GM23338 (cell line): Measurements from ENCODE around the gene EIF3B. TPM values are rescaled to one million over a fixed set of nuclear protein-coding genes. Genes with fewer than 3 reads are reported as not detected.

Source experiments
- ATAC-seq: fragments of 200-7000 bp; cut with Tn5 transposase; 3 replicates; pipeline ENCODE4 v1.9.1; 2020
- DNase-seq: peaks from one replicate; pipeline ENCODE4 v3.0.0-alpha.2; 2015; ENCODE audit warnings: low spot score
- H2AFZ ChIP-seq: fragments of 200-600 bp; sonication (generic); 2 replicates; pipeline ENCODE4 v1.8.0; 2016; ENCODE audit warnings: antibody characterized with exemption, mild to moderate bottlenecking, moderate library complexity
- H3F3A ChIP-seq: fragments of 200-600 bp; sonication (generic); replicated peaks from 2 replicates; pipeline ENCODE4 v1.8.0; 2017; ENCODE audit warnings: antibody characterized with exemption, mixed run types, low read depth
- H3K27ac ChIP-seq: fragments of 200-600 bp; sonication (generic); 2 replicates; pipeline ENCODE4 v1.6.1; 2016; ENCODE audit warnings: low read depth
- H3K27me3 ChIP-seq: fragments of 200-600 bp; sonication (generic); 2 replicates; pipeline ENCODE4 v1.8.0; 2016; ENCODE audit warnings: mild to moderate bottlenecking, mixed run types, moderate library complexity; ENCODE audit not compliant: insufficient read depth
- H3K36me3 ChIP-seq: fragments of 200-600 bp; sonication (generic); 2 replicates; pipeline ENCODE4 v1.8.0; 2016; ENCODE audit warnings: mild to moderate bottlenecking; ENCODE audit not compliant: insufficient read depth
- H3K4me1 ChIP-seq: fragments of 200-600 bp; sonication (generic); 2 replicates; pipeline ENCODE4 v1.8.0; 2016; ENCODE audit warnings: mild to moderate bottlenecking, moderate library complexity; ENCODE audit not compliant: insufficient read depth
- H3K4me2 ChIP-seq: fragments of 200-600 bp; sonication (generic); 2 replicates; pipeline ENCODE4 v1.7.1; 2017; ENCODE audit warnings: mixed run types
- H3K4me3 ChIP-seq: fragments of 200-600 bp; sonication (generic); 2 replicates; pipeline ENCODE4 v1.6.1; 2016; ENCODE audit warnings: mixed run types
- H3K79me2 ChIP-seq: fragments of 200-600 bp; sonication (generic); replicated peaks from 2 replicates; pipeline ENCODE4 v1.8.0; 2017; ENCODE audit warnings: mild to moderate bottlenecking; ENCODE audit not compliant: insufficient read depth
- H3K9me2 ChIP-seq: fragments of 200-600 bp; sonication (generic); 2 replicates; pipeline ENCODE4 v1.8.0; 2017; ENCODE audit not compliant: insufficient read depth
- H4K20me1 ChIP-seq: fragments of 200-600 bp; sonication (generic); replicated peaks from 2 replicates; pipeline ENCODE4 v1.8.0; 2017; ENCODE audit warnings: mild to moderate bottlenecking; ENCODE audit not compliant: insufficient read depth
- H3K27ac Mint-ChIP-seq: 2 replicates; pipeline ENCODE4 v1.8.0; 2020; ENCODE audit warnings: inconsistent platforms, mild to moderate bottlenecking, moderate library complexity, mixed read lengths
- H3K27me3 Mint-ChIP-seq: 3 replicates; pipeline ENCODE4 v1.8.0; 2022; ENCODE audit warnings: low read depth, mild to moderate bottlenecking, moderate library complexity, mixed read lengths, inconsistent platforms; ENCODE audit not compliant: insufficient read depth, poor library complexity
- H3K36me3 Mint-ChIP-seq: 3 replicates; pipeline ENCODE4 v1.8.0; 2021; ENCODE audit warnings: low read depth, mild to moderate bottlenecking, inconsistent platforms, moderate library complexity, mixed read lengths
- H3K4me1 Mint-ChIP-seq: 3 replicates; pipeline ENCODE4 v1.8.0; 2020; ENCODE audit warnings: mild to moderate bottlenecking, inconsistent platforms, mixed read lengths
- H3K4me3 Mint-ChIP-seq: 3 replicates; pipeline ENCODE4 v1.8.0; 2021; ENCODE audit warnings: moderate library complexity, mild to moderate bottlenecking, inconsistent platforms, mixed read lengths
- H3K9me3 Mint-ChIP-seq: 3 replicates; pipeline ENCODE4 v1.8.0; 2020; ENCODE audit warnings: moderate library complexity, mild to moderate bottlenecking, inconsistent platforms, mixed read lengths
- CREB1 ChIP-seq: fragments of 250-450 bp; sonication (Bioruptor Pico); IDR thresholded peaks from 2 replicates; pipeline ENCODE4 v1.5.0; 2020; ENCODE audit warnings: low read depth, mild to moderate bottlenecking, moderate library complexity
- EZH2 ChIP-seq: fragments of 200-600 bp; sonication (generic); IDR thresholded peaks from one replicate; pipeline ENCODE4 v1.8.0; 2017; ENCODE audit warnings: antibody characterized with exemption, mild to moderate bottlenecking, low read depth; ENCODE audit not compliant: unreplicated experiment
- EZH2phosphoT487 ChIP-seq: fragments of 200-600 bp; sonication (generic); IDR thresholded peaks from one replicate; pipeline ENCODE4 v1.8.1; 2018; ENCODE audit warnings: antibody characterized with exemption; ENCODE audit not compliant: unreplicated experiment
- JUNB ChIP-seq: IDR thresholded peaks from one replicate; pipeline ENCODE4 v1.6.1; 2016; ENCODE audit warnings: antibody characterized with exemption; ENCODE audit not compliant: unreplicated experiment
- NANOG ChIP-seq: IDR thresholded peaks from 2 replicates; pipeline ENCODE4 v1.6.1; 2016; ENCODE audit warnings: antibody characterized with exemption, borderline replicate concordance
- POLR2AphosphoS5 ChIP-seq: IDR thresholded peaks from 2 replicates; pipeline ENCODE4 v1.6.1; 2016; ENCODE audit warnings: antibody characterized with exemption, low read depth
- STAT1 ChIP-seq: IDR thresholded peaks from one replicate; pipeline ENCODE4 v1.6.1; 2016; ENCODE audit warnings: antibody characterized with exemption; ENCODE audit not compliant: unreplicated experiment
- ZNF114 ChIP-seq: fragments of 250-450 bp; sonication (Bioruptor Pico); IDR thresholded peaks from 2 replicates; pipeline ENCODE4 v1.5.0; 2020; ENCODE audit warnings: mild to moderate bottlenecking, moderate library complexity
- ZNF331 ChIP-seq: fragments of 250-450 bp; sonication (Bioruptor Pico); IDR thresholded peaks from 2 replicates; pipeline ENCODE4 v1.5.0; 2020; ENCODE audit warnings: low read depth, mild to moderate bottlenecking, moderate library complexity
- polyA plus RNA-seq: library from polyadenylated mRNA; unstranded; fragments of >200 nt; fragmentation: Nextera tagmentation; extraction: Ambion mirVana; gene quantifications from 2 replicates; pipeline ENCODE4 v1.2.1, GENCODE V29; 2016
- total RNA-seq: library from RNA; depleted of rRNA; stranded (reverse); fragments of >200 nt; shearing (Covaris generic); gene quantifications from 2 replicates; pipeline ENCODE4 v1.2.3, GENCODE V29; 2014
- TF ChIP-seq, protein P1 (sequence below): IDR thresholded peaks from one replicate; pipeline ENCODE4 v1.6.1; 2018; ENCODE audit warnings: antibody characterized with exemption; ENCODE audit not compliant: unreplicated experiment
- TF ChIP-seq, protein P2 (sequence below), 2 experiments: fragments of 200-600 bp in 1 of 2; sonication (generic) in 1 of 2; conservative IDR thresholded peaks; 2 replicates each; pipeline versions ENCODE4 v1.5.1 to v1.6.1; 2016 to 2017; ENCODE audit warnings: antibody characterized with exemption in 2 of 2, low read depth in 2 of 2, mild to moderate bottlenecking in 2 of 2, moderate library complexity in 1 of 2
- TF ChIP-seq, protein P3 (sequence below): fragments of 250-450 bp; sonication (Bioruptor Pico); IDR thresholded peaks from 2 replicates; pipeline ENCODE4 v1.5.0; 2020; ENCODE audit warnings: mild to moderate bottlenecking, moderate library complexity
- TF ChIP-seq, protein P4 (sequence below): IDR thresholded peaks from 2 replicates; pipeline ENCODE4 v1.6.1; 2016; ENCODE audit warnings: antibody characterized with exemption

Gene EIF3B
- total and polyA plus RNA-seq, 2 experiments from 2014 or later = 106 to 355 TPM

DNA sequence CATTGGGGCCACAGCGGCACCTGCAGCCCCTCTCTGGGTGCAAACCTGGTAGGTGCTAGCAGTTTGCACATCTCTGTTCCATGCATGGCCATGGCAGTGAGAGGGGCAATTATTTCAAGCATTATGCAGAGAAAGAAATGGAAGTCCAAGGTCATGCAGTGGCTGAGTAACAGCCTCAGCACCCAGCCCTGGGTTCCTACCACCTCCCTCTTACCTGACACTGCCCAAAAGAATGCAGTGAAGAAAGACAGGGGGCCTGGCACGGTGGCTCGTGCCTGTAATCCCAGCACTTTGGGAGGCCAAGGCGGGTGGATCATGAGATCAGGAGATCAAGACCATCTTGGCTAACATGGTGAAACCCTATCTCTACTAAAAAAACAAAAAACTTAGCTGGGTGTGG, 43.9 kb downstream of the EIF3B start:
- 0 out of 2 replicates have a peak, but pooled peaks cover 13% of the 10 kb centered on the region for H3F3A ChIP-seq
- H3K27me3 ChIP-seq = no peaks in the 10 kb centered on the region
- H3K4me1 ChIP-seq = peaks cover 7% of the 10 kb centered on the region
- H4K20me1 ChIP-seq = no peaks in the 10 kb centered on the region
- no peak overlapping the region for H3K27ac ChIP-seq
- H2AFZ ChIP-seq = no peak overlapping the region
- no peaks in the 10 kb centered on the region for H3K36me3 ChIP-seq
- no peaks in the 10 kb centered on the region for H3K36me3 Mint-ChIP-seq
- H3K4me2 ChIP-seq = no peak overlapping the region
- peaks cover 9% of the 10 kb centered on the region for H3K4me1 Mint-ChIP-seq
- no peak overlapping the region for H3K27ac Mint-ChIP-seq
- no peaks in the 10 kb centered on the region for H3K9me3 Mint-ChIP-seq
- H3K9me2 ChIP-seq = no peaks in the 10 kb centered on the region
- no peak overlapping the region for H3K4me3 ChIP-seq
- H3K79me2 ChIP-seq = no peaks in the 10 kb centered on the region
- H3K4me3 Mint-ChIP-seq = no peak overlapping the region
- ATAC-seq (no peak), DNase-seq (no peak)
- TF ChIP-seq EZH2phosphoT487 (no peak), CREB1 (CRISPR knock-in tag) (no peak), NANOG (no peak), ZNF114 (CRISPR knock-in tag) (no peak), JUNB (no peak), POLR2AphosphoS5 (no peak), ZNF331 (CRISPR knock-in tag) (no peak), EZH2 (no peak), STAT1 (no peak)
- TF ChIP-seq, protein P1, sequence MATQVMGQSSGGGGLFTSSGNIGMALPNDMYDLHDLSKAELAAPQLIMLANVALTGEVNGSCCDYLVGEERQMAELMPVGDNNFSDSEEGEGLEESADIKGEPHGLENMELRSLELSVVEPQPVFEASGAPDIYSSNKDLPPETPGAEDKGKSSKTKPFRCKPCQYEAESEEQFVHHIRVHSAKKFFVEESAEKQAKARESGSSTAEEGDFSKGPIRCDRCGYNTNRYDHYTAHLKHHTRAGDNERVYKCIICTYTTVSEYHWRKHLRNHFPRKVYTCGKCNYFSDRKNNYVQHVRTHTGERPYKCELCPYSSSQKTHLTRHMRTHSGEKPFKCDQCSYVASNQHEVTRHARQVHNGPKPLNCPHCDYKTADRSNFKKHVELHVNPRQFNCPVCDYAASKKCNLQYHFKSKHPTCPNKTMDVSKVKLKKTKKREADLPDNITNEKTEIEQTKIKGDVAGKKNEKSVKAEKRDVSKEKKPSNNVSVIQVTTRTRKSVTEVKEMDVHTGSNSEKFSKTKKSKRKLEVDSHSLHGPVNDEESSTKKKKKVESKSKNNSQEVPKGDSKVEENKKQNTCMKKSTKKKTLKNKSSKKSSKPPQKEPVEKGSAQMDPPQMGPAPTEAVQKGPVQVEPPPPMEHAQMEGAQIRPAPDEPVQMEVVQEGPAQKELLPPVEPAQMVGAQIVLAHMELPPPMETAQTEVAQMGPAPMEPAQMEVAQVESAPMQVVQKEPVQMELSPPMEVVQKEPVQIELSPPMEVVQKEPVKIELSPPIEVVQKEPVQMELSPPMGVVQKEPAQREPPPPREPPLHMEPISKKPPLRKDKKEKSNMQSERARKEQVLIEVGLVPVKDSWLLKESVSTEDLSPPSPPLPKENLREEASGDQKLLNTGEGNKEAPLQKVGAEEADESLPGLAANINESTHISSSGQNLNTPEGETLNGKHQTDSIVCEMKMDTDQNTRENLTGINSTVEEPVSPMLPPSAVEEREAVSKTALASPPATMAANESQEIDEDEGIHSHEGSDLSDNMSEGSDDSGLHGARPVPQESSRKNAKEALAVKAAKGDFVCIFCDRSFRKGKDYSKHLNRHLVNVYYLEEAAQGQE = no peak
- TF ChIP-seq, protein P2, sequence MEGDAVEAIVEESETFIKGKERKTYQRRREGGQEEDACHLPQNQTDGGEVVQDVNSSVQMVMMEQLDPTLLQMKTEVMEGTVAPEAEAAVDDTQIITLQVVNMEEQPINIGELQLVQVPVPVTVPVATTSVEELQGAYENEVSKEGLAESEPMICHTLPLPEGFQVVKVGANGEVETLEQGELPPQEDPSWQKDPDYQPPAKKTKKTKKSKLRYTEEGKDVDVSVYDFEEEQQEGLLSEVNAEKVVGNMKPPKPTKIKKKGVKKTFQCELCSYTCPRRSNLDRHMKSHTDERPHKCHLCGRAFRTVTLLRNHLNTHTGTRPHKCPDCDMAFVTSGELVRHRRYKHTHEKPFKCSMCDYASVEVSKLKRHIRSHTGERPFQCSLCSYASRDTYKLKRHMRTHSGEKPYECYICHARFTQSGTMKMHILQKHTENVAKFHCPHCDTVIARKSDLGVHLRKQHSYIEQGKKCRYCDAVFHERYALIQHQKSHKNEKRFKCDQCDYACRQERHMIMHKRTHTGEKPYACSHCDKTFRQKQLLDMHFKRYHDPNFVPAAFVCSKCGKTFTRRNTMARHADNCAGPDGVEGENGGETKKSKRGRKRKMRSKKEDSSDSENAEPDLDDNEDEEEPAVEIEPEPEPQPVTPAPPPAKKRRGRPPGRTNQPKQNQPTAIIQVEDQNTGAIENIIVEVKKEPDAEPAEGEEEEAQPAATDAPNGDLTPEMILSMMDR (conservative IDR thresholded peaks at IDR 0.05; ENCODE audit: low read depth in 2 of 2) = no peak
- TF ChIP-seq, protein P3, sequence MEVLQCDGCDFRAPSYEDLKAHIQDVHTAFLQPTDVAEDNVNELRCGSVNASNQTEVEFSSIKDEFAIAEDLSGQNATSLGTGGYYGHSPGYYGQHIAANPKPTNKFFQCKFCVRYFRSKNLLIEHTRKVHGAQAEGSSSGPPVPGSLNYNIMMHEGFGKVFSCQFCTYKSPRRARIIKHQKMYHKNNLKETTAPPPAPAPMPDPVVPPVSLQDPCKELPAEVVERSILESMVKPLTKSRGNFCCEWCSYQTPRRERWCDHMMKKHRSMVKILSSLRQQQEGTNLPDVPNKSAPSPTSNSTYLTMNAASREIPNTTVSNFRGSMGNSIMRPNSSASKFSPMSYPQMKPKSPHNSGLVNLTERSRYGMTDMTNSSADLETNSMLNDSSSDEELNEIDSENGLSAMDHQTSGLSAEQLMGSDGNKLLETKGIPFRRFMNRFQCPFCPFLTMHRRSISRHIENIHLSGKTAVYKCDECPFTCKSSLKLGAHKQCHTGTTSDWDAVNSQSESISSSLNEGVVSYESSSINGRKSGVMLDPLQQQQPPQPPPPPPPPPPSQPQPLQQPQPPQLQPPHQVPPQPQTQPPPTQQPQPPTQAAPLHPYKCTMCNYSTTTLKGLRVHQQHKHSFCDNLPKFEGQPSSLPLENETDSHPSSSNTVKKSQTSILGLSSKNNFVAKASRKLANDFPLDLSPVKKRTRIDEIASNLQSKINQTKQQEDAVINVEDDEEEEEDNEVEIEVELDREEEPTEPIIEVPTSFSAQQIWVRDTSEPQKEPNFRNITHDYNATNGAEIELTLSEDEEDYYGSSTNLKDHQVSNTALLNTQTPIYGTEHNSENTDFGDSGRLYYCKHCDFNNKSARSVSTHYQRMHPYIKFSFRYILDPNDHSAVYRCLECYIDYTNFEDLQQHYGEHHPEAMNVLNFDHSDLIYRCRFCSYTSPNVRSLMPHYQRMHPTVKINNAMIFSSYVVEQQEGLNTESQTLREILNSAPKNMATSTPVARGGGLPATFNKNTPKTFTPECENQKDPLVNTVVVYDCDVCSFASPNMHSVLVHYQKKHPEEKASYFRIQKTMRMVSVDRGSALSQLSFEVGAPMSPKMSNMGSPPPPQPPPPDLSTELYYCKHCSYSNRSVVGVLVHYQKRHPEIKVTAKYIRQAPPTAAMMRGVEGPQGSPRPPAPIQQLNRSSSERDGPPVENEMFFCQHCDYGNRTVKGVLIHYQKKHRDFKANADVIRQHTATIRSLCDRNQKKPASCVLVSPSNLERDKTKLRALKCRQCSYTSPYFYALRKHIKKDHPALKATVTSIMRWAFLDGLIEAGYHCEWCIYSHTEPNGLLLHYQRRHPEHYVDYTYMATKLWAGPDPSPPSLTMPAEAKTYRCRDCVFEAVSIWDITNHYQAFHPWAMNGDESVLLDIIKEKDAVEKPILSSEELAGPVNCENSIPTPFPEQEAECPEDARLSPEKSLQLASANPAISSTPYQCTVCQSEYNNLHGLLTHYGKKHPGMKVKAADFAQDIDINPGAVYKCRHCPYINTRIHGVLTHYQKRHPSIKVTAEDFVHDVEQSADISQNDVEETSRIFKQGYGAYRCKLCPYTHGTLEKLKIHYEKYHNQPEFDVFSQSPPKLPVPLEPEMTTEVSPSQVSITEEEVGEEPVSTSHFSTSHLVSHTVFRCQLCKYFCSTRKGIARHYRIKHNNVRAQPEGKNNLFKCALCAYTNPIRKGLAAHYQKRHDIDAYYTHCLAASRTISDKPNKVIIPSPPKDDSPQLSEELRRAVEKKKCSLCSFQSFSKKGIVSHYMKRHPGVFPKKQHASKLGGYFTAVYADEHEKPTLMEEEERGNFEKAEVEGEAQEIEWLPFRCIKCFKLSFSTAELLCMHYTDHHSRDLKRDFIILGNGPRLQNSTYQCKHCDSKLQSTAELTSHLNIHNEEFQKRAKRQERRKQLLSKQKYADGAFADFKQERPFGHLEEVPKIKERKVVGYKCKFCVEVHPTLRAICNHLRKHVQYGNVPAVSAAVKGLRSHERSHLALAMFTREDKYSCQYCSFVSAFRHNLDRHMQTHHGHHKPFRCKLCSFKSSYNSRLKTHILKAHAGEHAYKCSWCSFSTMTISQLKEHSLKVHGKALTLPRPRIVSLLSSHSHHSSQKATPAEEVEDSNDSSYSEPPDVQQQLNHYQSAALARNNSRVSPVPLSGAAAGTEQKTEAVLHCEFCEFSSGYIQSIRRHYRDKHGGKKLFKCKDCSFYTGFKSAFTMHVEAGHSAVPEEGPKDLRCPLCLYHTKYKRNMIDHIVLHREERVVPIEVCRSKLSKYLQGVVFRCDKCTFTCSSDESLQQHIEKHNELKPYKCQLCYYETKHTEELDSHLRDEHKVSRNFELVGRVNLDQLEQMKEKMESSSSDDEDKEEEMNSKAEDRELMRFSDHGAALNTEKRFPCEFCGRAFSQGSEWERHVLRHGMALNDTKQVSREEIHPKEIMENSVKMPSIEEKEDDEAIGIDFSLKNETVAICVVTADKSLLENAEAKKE (CRISPR knock-in tag) = no peak
- TF ChIP-seq, protein P4, sequence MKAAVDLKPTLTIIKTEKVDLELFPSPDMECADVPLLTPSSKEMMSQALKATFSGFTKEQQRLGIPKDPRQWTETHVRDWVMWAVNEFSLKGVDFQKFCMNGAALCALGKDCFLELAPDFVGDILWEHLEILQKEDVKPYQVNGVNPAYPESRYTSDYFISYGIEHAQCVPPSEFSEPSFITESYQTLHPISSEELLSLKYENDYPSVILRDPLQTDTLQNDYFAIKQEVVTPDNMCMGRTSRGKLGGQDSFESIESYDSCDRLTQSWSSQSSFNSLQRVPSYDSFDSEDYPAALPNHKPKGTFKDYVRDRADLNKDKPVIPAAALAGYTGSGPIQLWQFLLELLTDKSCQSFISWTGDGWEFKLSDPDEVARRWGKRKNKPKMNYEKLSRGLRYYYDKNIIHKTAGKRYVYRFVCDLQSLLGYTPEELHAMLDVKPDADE = no peak
- H3K27me3 Mint-ChIP-seq = peaks cover 11% of the 10 kb centered on the region
